ENCODE results near the gene EHF. TPM values are rescaled to one million over a fixed set of nuclear protein-coding genes. Genes with fewer than 3 reads are reported as not detected.

EHF gene
- total RNA-seq, 2 donors from 2014 or later: 289 to 316 TPM

DNA sequence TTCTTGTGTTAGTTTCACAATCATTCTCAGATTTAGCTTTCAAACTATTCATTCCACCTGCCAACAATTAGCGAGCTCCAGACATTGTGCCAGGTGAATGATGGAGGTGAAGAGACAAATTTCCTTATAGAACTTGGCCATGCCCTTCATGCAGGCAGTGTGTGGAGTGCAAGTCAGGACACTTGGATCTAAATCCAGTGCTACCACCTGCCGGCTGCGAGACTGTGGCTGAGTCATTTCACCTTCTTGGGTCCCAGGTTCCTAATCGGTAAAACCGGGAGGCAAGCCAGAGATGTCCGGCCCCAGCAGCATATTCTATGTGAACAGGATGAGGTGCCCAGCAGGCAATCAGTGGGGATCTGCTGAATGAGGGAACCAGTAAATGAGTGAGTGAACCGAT, 18.6 kb upstream of the EHF start:
- peak; percentile 73 for DNase-seq
- H3K4me1 ChIP-seq: peaks cover 4% of the 10 kb centered on the region
- TF ChIP-seq, protein P1, sequence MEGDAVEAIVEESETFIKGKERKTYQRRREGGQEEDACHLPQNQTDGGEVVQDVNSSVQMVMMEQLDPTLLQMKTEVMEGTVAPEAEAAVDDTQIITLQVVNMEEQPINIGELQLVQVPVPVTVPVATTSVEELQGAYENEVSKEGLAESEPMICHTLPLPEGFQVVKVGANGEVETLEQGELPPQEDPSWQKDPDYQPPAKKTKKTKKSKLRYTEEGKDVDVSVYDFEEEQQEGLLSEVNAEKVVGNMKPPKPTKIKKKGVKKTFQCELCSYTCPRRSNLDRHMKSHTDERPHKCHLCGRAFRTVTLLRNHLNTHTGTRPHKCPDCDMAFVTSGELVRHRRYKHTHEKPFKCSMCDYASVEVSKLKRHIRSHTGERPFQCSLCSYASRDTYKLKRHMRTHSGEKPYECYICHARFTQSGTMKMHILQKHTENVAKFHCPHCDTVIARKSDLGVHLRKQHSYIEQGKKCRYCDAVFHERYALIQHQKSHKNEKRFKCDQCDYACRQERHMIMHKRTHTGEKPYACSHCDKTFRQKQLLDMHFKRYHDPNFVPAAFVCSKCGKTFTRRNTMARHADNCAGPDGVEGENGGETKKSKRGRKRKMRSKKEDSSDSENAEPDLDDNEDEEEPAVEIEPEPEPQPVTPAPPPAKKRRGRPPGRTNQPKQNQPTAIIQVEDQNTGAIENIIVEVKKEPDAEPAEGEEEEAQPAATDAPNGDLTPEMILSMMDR (IDR thresholded peaks at IDR 0.05): no peak
- H3K36me3 ChIP-seq: no peaks in the 10 kb centered on the region
- H3K27me3 ChIP-seq: no peaks in the 10 kb centered on the region
- no peak overlapping the region for H3K4me3 ChIP-seq
- intact Hi-C loops (cut with DNase I): no loop called here
- H3K27ac ChIP-seq: peak overlapping the region; percentile 92
- H3K9me3 ChIP-seq: no peaks in the 10 kb centered on the region
- H3K9ac ChIP-seq (ENCODE audit: low read depth in 2 of 2, low read length in 2 of 2): peak overlapping the region in 1 of 2 donors; percentile 81

DNA sequence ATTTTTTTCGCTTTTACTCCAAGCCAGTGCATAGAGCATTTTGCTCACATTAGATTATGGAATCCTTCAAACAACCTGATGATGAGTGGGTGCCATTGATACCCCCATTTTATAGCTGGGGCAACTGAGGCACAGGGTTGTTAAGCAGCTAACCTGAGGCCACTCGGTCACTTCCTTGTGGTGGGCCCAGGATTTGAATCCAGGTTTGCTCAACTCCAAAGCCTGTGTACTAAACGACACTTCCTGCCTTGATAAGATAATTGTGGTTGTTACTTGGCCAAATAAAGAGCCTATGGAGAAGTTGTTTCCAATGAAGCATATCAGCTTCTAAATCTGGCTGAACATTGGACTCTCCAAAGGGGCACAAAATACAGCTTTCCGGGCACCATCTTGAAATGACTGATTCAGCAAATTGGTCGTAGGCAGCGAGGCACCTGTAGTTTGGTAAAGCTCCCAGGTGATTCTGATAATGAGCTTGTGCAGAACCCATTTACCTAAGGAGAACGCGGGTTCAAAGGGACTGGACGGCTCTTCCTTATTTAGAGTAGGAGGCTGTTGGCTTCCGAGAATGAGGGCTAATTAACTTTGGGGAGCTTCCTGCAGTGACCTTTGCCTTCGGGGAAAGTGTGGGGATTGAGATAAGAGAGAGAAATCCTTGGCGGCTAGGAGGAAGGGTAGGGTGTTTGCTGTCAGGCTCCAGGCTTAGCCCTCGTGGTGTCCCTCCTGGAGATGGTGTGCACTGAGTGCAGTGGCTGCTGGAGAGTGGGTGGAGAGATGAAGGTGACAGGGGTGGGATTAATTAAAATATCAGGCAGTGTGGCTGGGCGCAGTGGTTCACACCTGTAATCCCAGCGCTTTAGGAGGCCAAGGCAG, 17.5 kb upstream of the EHF start:
- Histone ChIP-seq H3K4me1 (peaks cover 4% of the 10 kb centered on the region), H3K36me3 (no peaks in the 10 kb centered on the region), H3K27ac (peak overlapping the region; percentile 92), H3K9me3 (no peaks in the 10 kb centered on the region), H3K27me3 (no peaks in the 10 kb centered on the region), H3K9ac (ENCODE audit: low read depth in 2 of 2, low read length in 2 of 2) (peak overlapping the region in 1 of 2 donors; percentile 81), H3K4me3 (no peak overlapping the region)
- intact Hi-C loops (cut with DNase I): no loop called here
- peak; percentile 75 for DNase-seq
- TF ChIP-seq, protein P1 (IDR thresholded peaks at IDR 0.05): no peak

DNA sequence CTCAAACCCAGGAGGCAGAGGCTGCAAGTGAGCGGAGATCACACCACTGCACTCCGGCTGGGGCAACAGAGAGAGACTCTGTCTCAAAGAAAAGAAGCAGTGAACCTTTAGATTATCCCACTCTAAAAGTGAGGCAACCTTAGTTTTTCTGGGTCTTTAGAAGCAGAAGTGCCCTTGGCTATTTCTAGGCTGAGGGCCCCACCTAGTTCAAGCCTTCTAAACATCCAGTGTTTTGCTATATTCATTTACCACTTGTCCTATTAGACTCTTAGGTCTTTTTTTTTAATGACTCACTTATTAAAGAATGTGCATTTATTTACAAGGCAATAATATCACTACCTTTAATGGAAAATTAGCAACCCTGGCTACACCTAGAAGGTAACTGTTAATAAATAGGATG, 16.7 kb upstream of the EHF start:
- Histone ChIP-seq H3K27ac (peak overlapping the region; percentile 92), H3K9ac (ENCODE audit: low read depth in 2 of 2, low read length in 2 of 2) (peak overlapping the region in 1 of 2 donors; percentile 53), H3K27me3 (no peaks in the 10 kb centered on the region), H3K36me3 (no peaks in the 10 kb centered on the region), H3K4me1 (peaks cover 4% of the 10 kb centered on the region), H3K9me3 (no peaks in the 10 kb centered on the region), H3K4me3 (no peak overlapping the region)
- intact Hi-C loops (cut with DNase I): no loop called here
- DNase-seq: no peak
- TF ChIP-seq, protein P1 (IDR thresholded peaks at IDR 0.05): no peak

DNA sequence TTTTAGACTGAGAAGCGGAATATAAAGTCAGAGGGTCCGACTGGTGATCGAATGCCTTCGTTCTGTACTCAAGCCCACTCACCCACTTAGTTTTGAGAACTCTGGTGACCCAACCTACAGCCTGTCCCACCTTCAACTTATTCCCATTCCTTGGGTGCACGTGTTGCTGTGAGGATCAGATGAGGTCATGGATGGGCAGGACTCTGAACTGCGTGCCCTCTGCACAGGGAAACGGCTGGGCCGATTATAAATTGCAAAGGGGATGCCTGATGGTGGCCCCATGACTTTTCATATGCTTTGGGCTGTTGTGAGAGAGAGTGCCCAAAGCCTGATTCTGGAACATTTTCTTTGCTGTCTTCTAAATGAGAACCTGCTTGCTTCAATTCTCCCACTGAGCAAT, 16.0 kb upstream of the EHF start:
- peak overlapping the region in 1 of 2 donors; percentile 0 for H3K9ac ChIP-seq (ENCODE audit: low read depth in 2 of 2, low read length in 2 of 2)
- TF ChIP-seq, protein P1 (IDR thresholded peaks at IDR 0.05): no peak
- H3K27me3 ChIP-seq: no peaks in the 10 kb centered on the region
- no peak overlapping the region for H3K27ac ChIP-seq
- intact Hi-C loops (cut with DNase I): no loop called here
- no peak overlapping the region for H3K4me3 ChIP-seq
- no peaks in the 10 kb centered on the region for H3K36me3 ChIP-seq
- DNase-seq: no peak
- no peaks in the 10 kb centered on the region for H3K9me3 ChIP-seq
- no peaks in the 10 kb centered on the region for H3K4me1 ChIP-seq

DNA sequence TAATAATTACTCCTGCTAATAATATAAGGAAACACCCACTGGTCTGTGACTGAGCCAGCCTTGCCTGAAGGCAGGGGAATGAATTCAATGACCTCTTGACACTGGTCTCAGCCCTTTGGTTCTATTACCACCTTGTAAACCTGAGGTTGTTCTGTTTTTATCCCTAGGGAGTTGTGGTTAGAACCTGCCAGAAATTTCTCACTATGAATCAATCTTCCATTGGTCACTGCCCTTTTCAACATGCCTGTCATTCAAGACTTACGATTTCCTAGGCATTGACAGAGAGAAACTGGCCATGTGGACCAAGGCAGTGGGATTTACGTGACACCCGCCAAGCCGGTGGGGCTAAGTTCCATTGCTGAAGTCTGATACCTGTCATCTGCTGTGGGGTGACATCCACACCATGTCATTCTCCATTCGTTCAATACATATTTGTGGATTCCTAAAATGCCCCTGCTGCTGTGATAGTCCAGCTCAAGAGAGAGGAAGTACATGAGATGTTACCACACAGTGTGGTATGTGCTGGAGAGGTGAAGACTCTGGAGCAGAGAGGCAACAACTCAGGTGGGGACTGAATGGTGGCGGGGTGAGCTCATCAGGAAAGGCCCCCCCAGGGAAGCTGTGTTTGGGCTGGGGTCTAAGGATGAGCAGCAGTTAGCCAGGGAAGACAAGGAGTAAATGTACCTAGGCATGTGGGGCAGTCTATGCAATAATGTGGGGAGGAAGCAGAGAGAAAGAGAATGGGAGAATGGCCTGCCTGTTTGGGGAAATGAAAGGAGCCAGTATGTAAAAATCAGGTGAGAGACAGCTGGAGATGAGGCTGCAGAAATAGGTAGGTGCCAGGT, 15.2 kb upstream of the EHF start:
- no peaks in the 10 kb centered on the region for H3K9me3 ChIP-seq
- no peaks in the 10 kb centered on the region for H3K27me3 ChIP-seq
- intact Hi-C loops (cut with DNase I): no loop called here
- no peak for DNase-seq
- H3K4me1 ChIP-seq: no peaks in the 10 kb centered on the region
- no peaks in the 10 kb centered on the region for H3K36me3 ChIP-seq
- H3K27ac ChIP-seq: no peak overlapping the region
- no peak overlapping the region for H3K9ac ChIP-seq (ENCODE audit: low read depth in 2 of 2, low read length in 2 of 2)
- no peak overlapping the region for H3K4me3 ChIP-seq
- TF ChIP-seq, protein P1 (IDR thresholded peaks at IDR 0.05): no peak
